HepG2 (cell line): Measurements from ENCODE around the gene PLD1. TPM values are rescaled to one million over a fixed set of nuclear protein-coding genes. Genes with fewer than 3 reads are reported as not detected.

ENCODE experiments used
- ATAC-seq: fragments of 200-7000 bp; cut with Tn5 transposase; 3 replicates; pipeline ENCODE4 v1.9.1; 2020; ENCODE audit warnings: mild to moderate bottlenecking, moderate library complexity
- BruUV-seq: library from RNA; stranded (reverse); fragments of 400-500 nt; replicated peaks from 2 replicates; lab custom pipeline; 2021; lab: Mats Ljungman, UMichigan
- CTCF ChIA-PET: fragments of 300-600 bp; formaldehyde crosslinking; extraction: SDS; loops from one replicate; lab custom pipeline; 2021; ENCODE audit warnings: low total read pairs, inconsistent platforms, low intra/inter-chr PET ratio; lab: Yijun Ruan, JAX
- POLR2A ChIA-PET: fragments of 350-600 bp; sonication (Branson Sonifier 250); formaldehyde crosslinking; loops from one replicate; lab custom pipeline; 2020; ENCODE audit warnings: antibody characterized with exemption, inconsistent platforms; lab: Yijun Ruan, JAX
- DNase-seq: peaks from one replicate; pipeline ENCODE4 v3.0.0-alpha.2; 2015; ENCODE audit warnings: low spot score
- FAIRE-seq: peaks from 3 replicates; lab custom pipeline; 2011; peaks lifted over from hg19 to GRCh38; lab: Jason Lieb, UNC
- H2AFZ ChIP-seq: one replicate; pipeline ENCODE4 v1.6.1; 2011; ENCODE audit warnings: low read length, inconsistent platforms
- H3K27ac ChIP-seq: fragments of 300-600 bp; 3 replicates; pipeline ENCODE4 v1.8.0; 2011; ENCODE audit warnings: mixed run types, mild to moderate bottlenecking, mixed read lengths, low read length, inconsistent platforms; ENCODE audit not compliant: insufficient read depth; ENCODE audit errors: extremely low read length
- H3K27me3 ChIP-seq, 2 experiments: fragments of 200-600 bp in 1 of 2; 2 replicates in 1 of 2; 3 replicates in 1 of 2; pipeline versions ENCODE4 v1.6.0 to v1.8.0; 2011; ENCODE audit warnings: low read length in 2 of 2, mild to moderate bottlenecking in 2 of 2, moderate library complexity in 2 of 2, inconsistent platforms in 1 of 2; ENCODE audit not compliant: insufficient read depth in 2 of 2, control insufficient read depth in 1 of 2
- H3K36me3 ChIP-seq, 2 experiments: fragments of 200-600 bp in 1 of 2; replicated peaks in 1 of 2; 2 replicates in 1 of 2; 3 replicates in 1 of 2; pipeline versions ENCODE4 v1.5.1 to v1.8.0; 2011; ENCODE audit warnings: low read length in 2 of 2, inconsistent platforms in 1 of 2; ENCODE audit not compliant: insufficient read depth in 2 of 2, control insufficient read depth in 1 of 2
- H3K4me1 ChIP-seq: 2 replicates; pipeline ENCODE4 v1.5.1; 2012; ENCODE audit warnings: low read length, inconsistent platforms; ENCODE audit not compliant: insufficient read depth
- H3K4me2 ChIP-seq: 2 replicates; pipeline ENCODE4 v1.6.0; 2011; ENCODE audit warnings: low read depth, low read length, inconsistent platforms
- H3K4me3 ChIP-seq, 3 experiments: fragments of 200-600 bp in 1 of 3; sonication (generic), shearing (Covaris generic) in 1 of 3; replicated peaks in 1 of 3; 2 replicates each; pipeline ENCODE4 v1.5.1; 2011 to 2016; ENCODE audit warnings: low read length in 3 of 3, inconsistent platforms in 2 of 3, low read depth in 2 of 3, mild to moderate bottlenecking in 2 of 3, control low read depth in 1 of 3, mixed read lengths in 1 of 3; ENCODE audit not compliant: insufficient read depth in 1 of 3
- H3K79me2 ChIP-seq: one replicate; pipeline ENCODE4 v1.6.1; 2011; ENCODE audit warnings: low read length, inconsistent platforms; ENCODE audit not compliant: insufficient read depth
- H3K9ac ChIP-seq: 2 replicates; pipeline ENCODE4 v1.6.0; 2011; ENCODE audit warnings: mild to moderate bottlenecking, low read depth, low read length, inconsistent platforms; ENCODE audit not compliant: insufficient read depth
- H3K9me3 ChIP-seq: 2 replicates; pipeline ENCODE4 v1.5.1; 2012; ENCODE audit warnings: mild to moderate bottlenecking, low read length
- H4K20me1 ChIP-seq: 2 replicates; pipeline ENCODE4 v1.6.0; 2011; ENCODE audit warnings: inconsistent platforms, mild to moderate bottlenecking, low read length, moderate library complexity; ENCODE audit not compliant: insufficient read depth
- CERS6 ChIP-seq: sonication (generic); formaldehyde crosslinking; IDR thresholded peaks from 2 replicates; pipeline ENCODE4 v1.5.0; 2020; ENCODE audit warnings: missing genetic modification reagents
- FOXA1 ChIP-seq, 2 experiments: fragments of 450-650 bp in 1 of 2; sonication (generic) in 1 of 2; formaldehyde crosslinking in 1 of 2; IDR thresholded peaks; 2 replicates each; pipeline versions ENCODE4 v1.4.0 to v1.6.1; 2016 to 2020; ENCODE audit warnings: missing genetic modification reagents in 1 of 2
- GRHL1 ChIP-seq: sonication (generic); formaldehyde crosslinking; conservative IDR thresholded peaks from 2 replicates; pipeline ENCODE4 v1.8.0; 2022; ENCODE audit warnings: missing genetic modification reagents
- HINFP ChIP-seq: sonication (generic); formaldehyde crosslinking; IDR thresholded peaks from 2 replicates; pipeline ENCODE4 v1.4.0; 2020; ENCODE audit warnings: low read depth, mild to moderate bottlenecking, missing genetic modification reagents
- MIXL1 ChIP-seq: IDR thresholded peaks from 2 replicates; pipeline ENCODE4 v1.6.1; 2016
- REL ChIP-seq: sonication (generic); formaldehyde crosslinking; conservative IDR thresholded peaks from 2 replicates; pipeline ENCODE4 v1.8.0; 2022; ENCODE audit warnings: mild to moderate bottlenecking, missing genetic modification reagents, moderate library complexity
- SAFB2 ChIP-seq: sonication (generic); formaldehyde crosslinking; IDR thresholded peaks from 2 replicates; pipeline ENCODE4 v1.5.1; 2020; ENCODE audit warnings: missing genetic modification reagents, low read depth, mild to moderate bottlenecking, borderline replicate concordance
- SIX4 ChIP-seq: sonication (generic); formaldehyde crosslinking; IDR thresholded peaks from 2 replicates; pipeline ENCODE4 v1.4.0; 2020; ENCODE audit warnings: missing genetic modification reagents
- SRSF9 ChIP-seq: fragments of 200-400 bp; formaldehyde crosslinking; IDR thresholded peaks from 2 replicates; pipeline ENCODE4 v1.6.1; 2018; ENCODE audit warnings: borderline replicate concordance, mild to moderate bottlenecking, low read depth, low read length; ENCODE audit not compliant: insufficient read depth, poor library complexity, severe bottlenecking
- THAP7 ChIP-seq: sonication (generic); formaldehyde crosslinking; IDR thresholded peaks from 2 replicates; pipeline ENCODE4 v1.8.1; 2023; ENCODE audit warnings: mild to moderate bottlenecking, missing genetic modification reagents
- ZFP62 ChIP-seq: sonication (generic); formaldehyde crosslinking; IDR thresholded peaks from 2 replicates; pipeline ENCODE4 v1.4.0; 2020; ENCODE audit warnings: missing genetic modification reagents
- ZNF615 ChIP-seq: sonication (generic); formaldehyde crosslinking; IDR thresholded peaks from 2 replicates; pipeline ENCODE4 v1.5.0; 2020; ENCODE audit warnings: mild to moderate bottlenecking, missing genetic modification reagents, borderline replicate concordance
- ZNF766 ChIP-seq: sonication (generic); formaldehyde crosslinking; IDR thresholded peaks from 2 replicates; pipeline ENCODE4 v1.5.0; 2020; ENCODE audit warnings: missing genetic modification reagents, borderline replicate concordance
- WGBS: methylation state at CpG from one replicate; pipeline ENCODE4 v1.1.6; 2017; ENCODE audit warnings: low lambda C conversion rate; 5-methylcytosine and 5-hydroxymethylcytosine counted together
- in situ Hi-C: cut with HindIII; loops from 2 replicates; pipeline ENCODE4 v1.10.0; 2017; ENCODE audit warnings: low pct_unique_long_range_greater_than_20kb; ENCODE audit not compliant: extremely low pct_ligation_motif_present
- intact Hi-C: fragments of 100-400 bp; cut with micrococcal nuclease; formaldehyde crosslinking; loops from one replicate; pipeline ENCODE4 v1.10.0; 2022; ENCODE audit not compliant: unreplicated experiment
- polyA plus RNA-seq, 8 experiments: library from polyadenylated mRNA; depleted of rRNA in 3 of 8; stranded (reverse) in 7 of 8; unstranded in 1 of 8; fragments of >200 nt; fragmentation: Illumina TruSeq in 4 of 8; extraction: Trizol in 4 of 8; gene quantifications; 2 replicates each; pipeline versions ENCODE4 v1.2.1 to v1.2.3, GENCODE V29; 2011 to 2016; ENCODE audit warnings: low read depth in 4 of 8, missing spikeins in 1 of 8, mixed read lengths in 1 of 8; ENCODE audit not compliant: insufficient read depth in 1 of 8
- total RNA-seq, 5 experiments: library from RNA; depleted of rRNA; stranded (reverse); fragments of >200 nt; fragmentation: Illumina TruSeq; extraction: Trizol; gene quantifications; 2 replicates each; pipeline ENCODE4 v1.2.3, GENCODE V29; 2016; ENCODE audit warnings: low read depth in 1 of 5

PLD1 gene
- total and polyA plus RNA-seq, 2 of the 13 experiments (the other 11 are each of a cell fraction or from before 2014, with no cell fraction given): 27.1 to 59.4 TPM

- intact Hi-C loops (no loop called here), in situ Hi-C loops (no loop called here)
- Histone ChIP-seq H3K4me3 (no peak overlapping the region), H2AFZ (no peak overlapping the region), H3K27me3 (no peaks in the 10 kb centered on the region), H3K36me3 (peaks cover 5 to 7% of the 10 kb centered on the region in 2 experiments; a peak in 3 of 5 replicates), H3K79me2 (peaks cover 93% of the 10 kb centered on the region), H3K9ac (no peak overlapping the region), H3K4me2 (no peak overlapping the region), H4K20me1 (peaks cover 43% of the 10 kb centered on the region), H3K9me3 (no peaks in the 10 kb centered on the region), H3K27ac (no peak overlapping the region), H3K4me1 (peaks cover 78% of the 10 kb centered on the region)
- no peak for TF ChIP-seq SAFB2 (CRISPR knock-in tag)
- TF ChIP-seq FOXA1 (IDR thresholded peaks at IDR 0.05): no peak
- TF ChIP-seq FOXA1 (CRISPR knock-in tag; IDR thresholded peaks at IDR 0.05): no peak
- TF ChIP-seq ZNF615 (CRISPR knock-in tag): no peak
- no peak for TF ChIP-seq CERS6 (CRISPR knock-in tag)
- no peak for TF ChIP-seq HINFP (CRISPR knock-in tag)
- TF ChIP-seq GRHL1 (CRISPR knock-in tag): no peak
- no peak for TF ChIP-seq MIXL1 (CRISPR knock-in tag)
- TF ChIP-seq ZNF766 (CRISPR knock-in tag): no peak
- no peak for TF ChIP-seq ZFP62 (CRISPR knock-in tag)
- no peak for TF ChIP-seq REL (CRISPR knock-in tag)
- TF ChIP-seq SIX4 (CRISPR knock-in tag): no peak
- no peak for TF ChIP-seq THAP7 (CRISPR knock-in tag)
- no peak for TF ChIP-seq SRSF9
- FAIRE-seq (no peak), DNase-seq (no peak), ATAC-seq (no peak)
- CTCF ChIA-PET: no interaction called here
- 93% methylated on average over 1 of the region's 1 CpG for WGBS
- POLR2A ChIA-PET: no interaction called here
- no TSS peak for BruUV-seq
Measured at GRCh38 chr3:171782617-171783016, 27.7 kb downstream of the PLD1 start.
